Hepatocyte (in vitro differentiated cells): ENCODE data around the gene RGP1. TPM values are rescaled to one million over a fixed set of nuclear protein-coding genes. Genes with fewer than 3 reads are reported as not detected.

Experiments
- DNase-seq: peaks from one replicate; pipeline ENCODE4 v3.0.0-alpha.2; 2016; ENCODE audit warnings: low spot score
- H2AFZ ChIP-seq: fragments of 200-600 bp; sonication (generic); 2 replicates; pipeline ENCODE4 v1.6.0; 2016; ENCODE audit warnings: antibody characterized with exemption, mild to moderate bottlenecking
- H3K27ac ChIP-seq: fragments of 200-600 bp; sonication (generic); 2 replicates; pipeline ENCODE4 v1.5.1; 2016; ENCODE audit warnings: mild to moderate bottlenecking
- H3K27me3 ChIP-seq: fragments of 200-600 bp; sonication (generic); 2 replicates; pipeline ENCODE4 v1.6.1; 2016
- H3K36me3 ChIP-seq: fragments of 200-600 bp; sonication (generic); replicated peaks from 2 replicates; pipeline ENCODE4 v1.5.1; 2016; ENCODE audit warnings: low read depth; ENCODE audit not compliant: insufficient read depth
- H3K4me1 ChIP-seq: fragments of 200-600 bp; sonication (generic); 2 replicates; pipeline ENCODE4 v1.5.1; 2016; ENCODE audit warnings: mild to moderate bottlenecking, moderate library complexity; ENCODE audit not compliant: insufficient read depth
- H3K4me2 ChIP-seq: fragments of 200-600 bp; sonication (generic); 2 replicates; pipeline ENCODE4 v1.6.0; 2016
- H3K4me3 ChIP-seq: fragments of 200-600 bp; sonication (generic); 2 replicates; pipeline ENCODE4 v1.5.1; 2016; ENCODE audit warnings: mild to moderate bottlenecking
- H3K79me2 ChIP-seq: fragments of 200-600 bp; sonication (generic); 2 replicates; pipeline ENCODE4 v1.6.0; 2017; ENCODE audit warnings: mild to moderate bottlenecking
- H3K9me2 ChIP-seq: fragments of 200-600 bp; sonication (generic); replicated peaks from 2 replicates; pipeline ENCODE4 v1.6.0; 2017; ENCODE audit warnings: mild to moderate bottlenecking; ENCODE audit not compliant: insufficient read depth
- H3K9me3 ChIP-seq: fragments of 200-600 bp; sonication (generic); 2 replicates; pipeline ENCODE4 v1.5.1; 2016; ENCODE audit warnings: low read depth, mild to moderate bottlenecking
- H4K20me1 ChIP-seq: fragments of 200-600 bp; sonication (generic); 2 replicates; pipeline ENCODE4 v1.6.0; 2016; ENCODE audit warnings: mild to moderate bottlenecking; ENCODE audit not compliant: insufficient read depth, poor library complexity, severe bottlenecking
- EZH2 ChIP-seq: fragments of 200-600 bp; sonication (generic); IDR thresholded peaks from 2 replicates; pipeline ENCODE4 v1.6.1; 2016; ENCODE audit warnings: antibody characterized with exemption, mild to moderate bottlenecking, borderline replicate concordance
- EZH2phosphoT487 ChIP-seq: fragments of 200-600 bp; sonication (generic); IDR thresholded peaks from one replicate; pipeline ENCODE4 v1.6.1; 2018; ENCODE audit warnings: antibody characterized with exemption, mild to moderate bottlenecking, low read depth, moderate library complexity; ENCODE audit not compliant: unreplicated experiment, severe bottlenecking
- WGBS: methylation state at CpG from one replicate; pipeline ENCODE4 v1.1.6; 2016; ENCODE audit warnings: low lambda C conversion rate; ENCODE audit errors: missing lambda C conversion rate; 5-methylcytosine and 5-hydroxymethylcytosine counted together
- polyA plus RNA-seq: library from polyadenylated mRNA; unstranded; fragments of >200 nt; fragmentation: Nextera tagmentation; extraction: Ambion mirVana; gene quantifications from 2 replicates; pipeline ENCODE4 v1.2.1, GENCODE V29; 2016
- total RNA-seq: library from RNA; depleted of rRNA; stranded (reverse); fragments of >200 nt; gene quantifications from 2 replicates; pipeline ENCODE4 v1.2.3, GENCODE V29; 2014
- TF ChIP-seq, protein P1 (sequence below): fragments of 200-600 bp; sonication (generic); IDR thresholded peaks from 2 replicates; pipeline ENCODE4 v1.5.1; 2016; ENCODE audit warnings: antibody characterized with exemption, mild to moderate bottlenecking; ENCODE audit not compliant: poor library complexity

The RGP1 gene
- 17.1 and 19.3 TPM in 2 replicates for total RNA-seq
- 11.2 and 11.4 TPM in 2 replicates for polyA plus RNA-seq

GRCh38 chr9:35748858-35749514 lies at the start of gene RGP1, which contains the start of gene GBA2:
Gene RGP1 (plus strand): TSS chr9:35749287. CDS start chr9:35749756, 469 bp downstream.
Gene GBA2 (minus strand): TSS chr9:35749228. CDS start chr9:35748704, 524 bp downstream.
- Histone ChIP-seq H3K79me2 (peaks cover 65% of the 10 kb centered on the region), H3K4me2 (peak within 1 kb of the TSS; percentile 95), H3K27ac (peak within 1 kb of the TSS; percentile 97)

GRCh38 chr9:35700031-35700430 lies 49.1 kb upstream of the RGP1 start:
- Histone ChIP-seq H3K79me2 (no peaks in the 10 kb centered on the region), H2AFZ (no peak overlapping the region), H3K4me3 (no peak overlapping the region), H3K9me2 (no peaks in the 10 kb centered on the region), H3K9me3 (no peaks in the 10 kb centered on the region), H3K4me2 (no peak overlapping the region), H3K27ac (no peak overlapping the region), H3K4me1 (no peaks in the 10 kb centered on the region), H3K36me3 (no peaks in the 10 kb centered on the region), H4K20me1 (no peaks in the 10 kb centered on the region), H3K27me3 (no peaks in the 10 kb centered on the region)
- TF ChIP-seq, protein P1, sequence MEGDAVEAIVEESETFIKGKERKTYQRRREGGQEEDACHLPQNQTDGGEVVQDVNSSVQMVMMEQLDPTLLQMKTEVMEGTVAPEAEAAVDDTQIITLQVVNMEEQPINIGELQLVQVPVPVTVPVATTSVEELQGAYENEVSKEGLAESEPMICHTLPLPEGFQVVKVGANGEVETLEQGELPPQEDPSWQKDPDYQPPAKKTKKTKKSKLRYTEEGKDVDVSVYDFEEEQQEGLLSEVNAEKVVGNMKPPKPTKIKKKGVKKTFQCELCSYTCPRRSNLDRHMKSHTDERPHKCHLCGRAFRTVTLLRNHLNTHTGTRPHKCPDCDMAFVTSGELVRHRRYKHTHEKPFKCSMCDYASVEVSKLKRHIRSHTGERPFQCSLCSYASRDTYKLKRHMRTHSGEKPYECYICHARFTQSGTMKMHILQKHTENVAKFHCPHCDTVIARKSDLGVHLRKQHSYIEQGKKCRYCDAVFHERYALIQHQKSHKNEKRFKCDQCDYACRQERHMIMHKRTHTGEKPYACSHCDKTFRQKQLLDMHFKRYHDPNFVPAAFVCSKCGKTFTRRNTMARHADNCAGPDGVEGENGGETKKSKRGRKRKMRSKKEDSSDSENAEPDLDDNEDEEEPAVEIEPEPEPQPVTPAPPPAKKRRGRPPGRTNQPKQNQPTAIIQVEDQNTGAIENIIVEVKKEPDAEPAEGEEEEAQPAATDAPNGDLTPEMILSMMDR, result no peak
- no peak for TF ChIP-seq EZH2phosphoT487
- no peak for TF ChIP-seq EZH2
- 93% methylated on average over 11 of the region's 11 CpGs for WGBS
- no peak for DNase-seq

More at GRCh38 chr9:35748858-35749514, at the start of gene RGP1, which contains the start of gene GBA2:
- peaks cover 23% of the 10 kb centered on the region for H3K4me1 ChIP-seq
- H3K27me3 ChIP-seq, result no peaks in the 10 kb centered on the region
- H3K9me3 ChIP-seq, result no peaks in the 10 kb centered on the region
- H2AFZ ChIP-seq, result peak within 1 kb of the TSS; percentile 76
- TF ChIP-seq EZH2 (no peak), EZH2phosphoT487 (no peak)
- TF ChIP-seq, protein P1, result no peak
- peak; percentile 93 for DNase-seq
- peaks cover 19% of the 10 kb centered on the region for H4K20me1 ChIP-seq
- H3K9me2 ChIP-seq, result no peaks in the 10 kb centered on the region
- H3K4me3 ChIP-seq, result peak within 1 kb of the TSS; percentile 86
- no peaks in the 10 kb centered on the region for H3K36me3 ChIP-seq
- WGBS, result under 1% methylated on average over 56 of the region's 69 CpGs

DNA sequence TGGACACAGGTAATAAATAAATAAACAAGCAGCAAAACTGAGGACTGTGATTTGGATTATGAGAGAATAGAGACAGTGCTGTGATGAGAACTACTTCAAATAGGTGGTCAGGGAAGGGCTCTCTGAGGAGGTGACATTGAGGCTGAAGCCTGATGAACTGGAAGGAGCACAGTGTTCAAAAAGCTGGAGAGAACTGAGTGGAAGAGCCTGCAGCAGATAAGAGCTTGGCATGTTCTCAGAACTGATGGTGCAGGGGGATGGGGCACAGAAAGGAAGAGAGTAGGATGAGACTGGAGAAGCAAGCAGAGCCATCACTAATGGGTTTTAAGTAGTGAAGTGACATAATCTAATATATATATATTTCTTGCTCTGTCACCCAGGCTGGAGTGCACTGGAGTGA lies 48.1 kb upstream of the RGP1 start:
- Histone ChIP-seq H3K4me1 (no peaks in the 10 kb centered on the region), H2AFZ (no peak overlapping the region), H3K4me2 (no peak overlapping the region), H3K79me2 (no peaks in the 10 kb centered on the region), H3K36me3 (no peaks in the 10 kb centered on the region), H3K27me3 (no peaks in the 10 kb centered on the region), H3K27ac (no peak overlapping the region), H3K9me3 (no peaks in the 10 kb centered on the region), H4K20me1 (no peaks in the 10 kb centered on the region), H3K9me2 (no peaks in the 10 kb centered on the region), H3K4me3 (no peak overlapping the region)
- no peak for DNase-seq
- TF ChIP-seq EZH2, result no peak
- TF ChIP-seq EZH2phosphoT487, result no peak
- TF ChIP-seq, protein P1, result no peak
